HCT116 (cell line): ENCODE measurements around the gene IGDCC3. TPM values are rescaled to one million over a fixed set of nuclear protein-coding genes. Genes with fewer than 3 reads are reported as not detected.

Source experiments
- ATAC-seq: fragments of 200-7000 bp; cut with Tn5 transposase; 2 replicates; pipeline ENCODE4 v1.9.1; 2020; ENCODE audit warnings: mild to moderate bottlenecking, moderate library complexity
- BruUV-seq: library from RNA; stranded (reverse); fragments of 400-500 nt; replicated peaks from 2 replicates; lab custom pipeline; 2021; lab: Mats Ljungman, UMichigan
- CTCF ChIA-PET: fragments of 300-600 bp; sonication (Branson Sonifier 250); formaldehyde crosslinking; loops from one replicate; lab custom pipeline; 2021; ENCODE audit warnings: antibody characterized with exemption; lab: Charles Lee
- POLR2A ChIA-PET: fragments of 300-600, 350-600 bp; sonication (Branson Sonifier 250); formaldehyde crosslinking; loops from one replicate; lab custom pipeline; 2021; ENCODE audit warnings: antibody characterized with exemption; lab: Charles Lee
- RAD21 ChIA-PET, 2 experiments: fragments of 300-600 bp; sonication (Branson Sonifier 250); formaldehyde crosslinking; loops; one replicate each; lab custom pipeline; 2023; ENCODE audit warnings: low total read pairs in 2 of 2; ENCODE audit not compliant: uncharacterized antibody in 2 of 2, unreplicated experiment in 2 of 2, low non-redundant PET in 1 of 2; lab: Charles Lee
- DNase-seq: peaks from one replicate; pipeline ENCODE4 v3.0.0-alpha.2; 2010; ENCODE audit warnings: low read depth, low spot score
- H2AFZ ChIP-seq: fragments of 200-600 bp; shearing (Covaris generic), sonication (generic); 2 replicates; pipeline ENCODE4 v1.6.1; 2017; ENCODE audit warnings: low read depth, mixed run types, mixed read lengths, antibody characterized with exemption, low read length; ENCODE audit not compliant: poor library complexity, severe bottlenecking
- H3K27ac ChIP-seq: 2 replicates; pipeline ENCODE4 v1.5.1; 2012; ENCODE audit warnings: low read depth, low read length
- H3K27me3 ChIP-seq: fragments of 200-600 bp; sonication (generic); 2 replicates; pipeline ENCODE4 v1.6.1; 2016; ENCODE audit warnings: mixed run types, low read length, mixed read lengths; ENCODE audit not compliant: insufficient read depth
- H3K36me3 ChIP-seq, 2 experiments: fragments of 200-500 bp in 1 of 2; fragments of 200-600 bp in 1 of 2; sonication (Bioruptor generic) in 1 of 2; sonication (generic) in 1 of 2; 2 replicates each; pipeline versions ENCODE4 v1.5.1 to v1.6.1; 2014 to 2016; ENCODE audit warnings: low read length in 2 of 2, inconsistent platforms in 1 of 2, mixed read lengths in 1 of 2, mixed run types in 1 of 2; ENCODE audit not compliant: insufficient read depth in 2 of 2, control insufficient read depth in 1 of 2
- H3K4me1 ChIP-seq, 2 experiments: fragments of 200-600 bp in 1 of 2; sonication (generic) in 1 of 2; 2 replicates each; pipeline versions ENCODE4 v1.5.1 to v1.6.1; 2012 to 2017; ENCODE audit warnings: low read length in 2 of 2, inconsistent platforms in 1 of 2, mild to moderate bottlenecking in 1 of 2, mixed read lengths in 1 of 2, mixed run types in 1 of 2, moderate library complexity in 1 of 2; ENCODE audit not compliant: insufficient read depth in 2 of 2, control insufficient read depth in 1 of 2
- H3K4me2 ChIP-seq: fragments of 200-600 bp; sonication (generic); 2 replicates; pipeline ENCODE4 v1.6.1; 2017; ENCODE audit warnings: mixed run types, low read length, mixed read lengths
- H3K4me3 ChIP-seq, 2 experiments: fragments of 200-600 bp in 1 of 2; sonication (generic) in 1 of 2; replicated peaks in 1 of 2; 2 replicates each; pipeline ENCODE4 v1.5.1; 2011 to 2016; ENCODE audit warnings: low read length in 2 of 2, control low read depth in 1 of 2, low read depth in 1 of 2, mild to moderate bottlenecking in 1 of 2, mixed read lengths in 1 of 2, mixed run types in 1 of 2
- H3K79me2 ChIP-seq: fragments of 200-600 bp; sonication (generic); 2 replicates; pipeline ENCODE4 v1.6.1; 2017; ENCODE audit warnings: mild to moderate bottlenecking, mixed run types, low read length, moderate library complexity, mixed read lengths; ENCODE audit not compliant: insufficient read depth
- H3K9ac ChIP-seq: fragments of 200-600 bp; sonication (generic); 2 replicates; pipeline ENCODE4 v1.6.1; 2016; ENCODE audit warnings: low read length, mixed read lengths
- H3K9me2 ChIP-seq: fragments of 200-600 bp; sonication (generic), shearing (Covaris generic); 2 replicates; pipeline ENCODE4 v1.6.1; 2017; ENCODE audit warnings: mixed run types, mild to moderate bottlenecking, moderate library complexity; ENCODE audit not compliant: insufficient read depth
- H3K9me3 ChIP-seq, 2 experiments: fragments of 200-500 bp in 1 of 2; fragments of 200-600 bp in 1 of 2; sonication (Bioruptor generic) in 1 of 2; sonication (generic) in 1 of 2; 2 replicates each; pipeline ENCODE4 v1.6.1; 2014 to 2017; ENCODE audit warnings: low read length in 2 of 2, mixed read lengths in 2 of 2, inconsistent platforms in 1 of 2, low read depth in 1 of 2, mild to moderate bottlenecking in 1 of 2, mixed run types in 1 of 2, moderate library complexity in 1 of 2; ENCODE audit not compliant: control insufficient read depth in 1 of 2, insufficient read depth in 1 of 2
- H4K20me1 ChIP-seq: fragments of 200-600 bp; sonication (generic), shearing (Covaris generic); 2 replicates; pipeline ENCODE4 v1.6.1; 2017; ENCODE audit warnings: mixed run types, mild to moderate bottlenecking, moderate library complexity; ENCODE audit not compliant: insufficient read depth
- EGR1 ChIP-seq: IDR thresholded peaks from 2 replicates; pipeline ENCODE4 v1.6.1; 2012; ENCODE audit warnings: low read depth
- EZH2 ChIP-seq: fragments of 200-600 bp; sonication (generic); IDR thresholded peaks from 2 replicates; pipeline ENCODE4 v1.6.1; 2017; ENCODE audit warnings: antibody characterized with exemption, mixed run types
- FOSL1 ChIP-seq: IDR thresholded peaks from 2 replicates; pipeline ENCODE4 v1.6.1; 2012; ENCODE audit warnings: low read depth
- POLR2AphosphoS5 ChIP-seq: IDR thresholded peaks from 2 replicates; pipeline ENCODE4 v1.6.1; 2011; ENCODE audit warnings: mild to moderate bottlenecking, low read depth, low read length, moderate library complexity
- SP1 ChIP-seq: IDR thresholded peaks from 2 replicates; pipeline ENCODE4 v1.6.1; 2012; ENCODE audit warnings: low read depth
- ZFX ChIP-seq: fragments of 450-650 bp; IDR thresholded peaks from 2 replicates; pipeline ENCODE4 v1.6.1; 2017
- ZNF274 ChIP-seq: fragments of 200-500 bp; sonication (Bioruptor generic); IDR thresholded peaks from 2 replicates; pipeline ENCODE4 v1.6.1; 2014; ENCODE audit warnings: mild to moderate bottlenecking, low read depth, low read length, inconsistent platforms
- intact Hi-C: fragments of 100-400 bp; cut with micrococcal nuclease; formaldehyde crosslinking; loops from 2 replicates; pipeline ENCODE4 v1.10.0; 2022
- total RNA-seq: library from RNA; stranded (reverse); gene quantifications from one replicate; pipeline ENCODE4 v1.2.1, GENCODE V29; 2021; ENCODE audit not compliant: unreplicated experiment
- TF ChIP-seq, protein P1 (sequence below): IDR thresholded peaks from 2 replicates; pipeline ENCODE4 v1.6.1; 2011; ENCODE audit warnings: mild to moderate bottlenecking, low read length, moderate library complexity; ENCODE audit not compliant: insufficient replicate concordance; ENCODE audit errors: extremely low read depth
- TF ChIP-seq, protein P2 (sequence below): IDR thresholded peaks from 2 replicates; pipeline ENCODE4 v1.6.1; 2012; ENCODE audit warnings: low read depth

IGDCC3 gene
- total RNA-seq, 1 experiment from 2014 or later: 0.44 TPM

- TF ChIP-seq, protein P1, sequence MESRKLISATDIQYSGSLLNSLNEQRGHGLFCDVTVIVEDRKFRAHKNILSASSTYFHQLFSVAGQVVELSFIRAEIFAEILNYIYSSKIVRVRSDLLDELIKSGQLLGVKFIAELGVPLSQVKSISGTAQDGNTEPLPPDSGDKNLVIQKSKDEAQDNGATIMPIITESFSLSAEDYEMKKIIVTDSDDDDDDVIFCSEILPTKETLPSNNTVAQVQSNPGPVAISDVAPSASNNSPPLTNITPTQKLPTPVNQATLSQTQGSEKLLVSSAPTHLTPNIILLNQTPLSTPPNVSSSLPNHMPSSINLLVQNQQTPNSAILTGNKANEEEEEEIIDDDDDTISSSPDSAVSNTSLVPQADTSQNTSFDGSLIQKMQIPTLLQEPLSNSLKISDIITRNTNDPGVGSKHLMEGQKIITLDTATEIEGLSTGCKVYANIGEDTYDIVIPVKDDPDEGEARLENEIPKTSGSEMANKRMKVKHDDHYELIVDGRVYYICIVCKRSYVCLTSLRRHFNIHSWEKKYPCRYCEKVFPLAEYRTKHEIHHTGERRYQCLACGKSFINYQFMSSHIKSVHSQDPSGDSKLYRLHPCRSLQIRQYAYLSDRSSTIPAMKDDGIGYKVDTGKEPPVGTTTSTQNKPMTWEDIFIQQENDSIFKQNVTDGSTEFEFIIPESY: no peak
- TF ChIP-seq EGR1: no peak
- TF ChIP-seq FOSL1: no peak
- TF ChIP-seq, all 23 proteins: peak for 0
These were observed 1.8 kb downstream of the IGDCC3 start (continued) for GRCh38 chr15:65375871-65376607.

- Histone ChIP-seq H3K27me3 (peaks cover 5% of the 10 kb centered on the region; the same call in 1 of the 2 replicates), H3K79me2 (no peaks in the 10 kb centered on the region), H3K9me3 (no peaks in the 10 kb centered on the region), H3K27ac (no peak overlapping the region), H3K9ac (no peak overlapping the region), H3K4me3 (no peak overlapping the region), H3K4me1 (peaks cover 0 to 5% of the 10 kb centered on the region in 2 experiments; a peak in 1 of 4 replicates), H2AFZ (no peak overlapping the region), H3K36me3 (no peaks in the 10 kb centered on the region)
- DNase-seq (no peak), ATAC-seq (no peak)
- intact Hi-C loops: no loop called here
- RAD21 ChIA-PET: no interaction called here
- CTCF ChIA-PET: interaction anchor here (1.5 kb wide), 1 partner anchor 10 kb away, joined by 5 read pairs; no protein-coding TSS in a partner anchor
- POLR2A ChIA-PET: no interaction called here
- TF ChIP-seq SP1: no peak
- TF ChIP-seq ZNF274: no peak
- TF ChIP-seq ZFX: no peak
- TF ChIP-seq POLR2AphosphoS5: no peak
- no peak for TF ChIP-seq FOSL1
- TF ChIP-seq, protein P2, sequence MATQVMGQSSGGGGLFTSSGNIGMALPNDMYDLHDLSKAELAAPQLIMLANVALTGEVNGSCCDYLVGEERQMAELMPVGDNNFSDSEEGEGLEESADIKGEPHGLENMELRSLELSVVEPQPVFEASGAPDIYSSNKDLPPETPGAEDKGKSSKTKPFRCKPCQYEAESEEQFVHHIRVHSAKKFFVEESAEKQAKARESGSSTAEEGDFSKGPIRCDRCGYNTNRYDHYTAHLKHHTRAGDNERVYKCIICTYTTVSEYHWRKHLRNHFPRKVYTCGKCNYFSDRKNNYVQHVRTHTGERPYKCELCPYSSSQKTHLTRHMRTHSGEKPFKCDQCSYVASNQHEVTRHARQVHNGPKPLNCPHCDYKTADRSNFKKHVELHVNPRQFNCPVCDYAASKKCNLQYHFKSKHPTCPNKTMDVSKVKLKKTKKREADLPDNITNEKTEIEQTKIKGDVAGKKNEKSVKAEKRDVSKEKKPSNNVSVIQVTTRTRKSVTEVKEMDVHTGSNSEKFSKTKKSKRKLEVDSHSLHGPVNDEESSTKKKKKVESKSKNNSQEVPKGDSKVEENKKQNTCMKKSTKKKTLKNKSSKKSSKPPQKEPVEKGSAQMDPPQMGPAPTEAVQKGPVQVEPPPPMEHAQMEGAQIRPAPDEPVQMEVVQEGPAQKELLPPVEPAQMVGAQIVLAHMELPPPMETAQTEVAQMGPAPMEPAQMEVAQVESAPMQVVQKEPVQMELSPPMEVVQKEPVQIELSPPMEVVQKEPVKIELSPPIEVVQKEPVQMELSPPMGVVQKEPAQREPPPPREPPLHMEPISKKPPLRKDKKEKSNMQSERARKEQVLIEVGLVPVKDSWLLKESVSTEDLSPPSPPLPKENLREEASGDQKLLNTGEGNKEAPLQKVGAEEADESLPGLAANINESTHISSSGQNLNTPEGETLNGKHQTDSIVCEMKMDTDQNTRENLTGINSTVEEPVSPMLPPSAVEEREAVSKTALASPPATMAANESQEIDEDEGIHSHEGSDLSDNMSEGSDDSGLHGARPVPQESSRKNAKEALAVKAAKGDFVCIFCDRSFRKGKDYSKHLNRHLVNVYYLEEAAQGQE: no peak
- TF ChIP-seq, protein P1: no peak
- TF ChIP-seq EZH2: no peak
- TF ChIP-seq, all 23 proteins: peak for 0
- BruUV-seq: no TSS peak
- Histone ChIP-seq H3K4me2 (no peak overlapping the region), H3K9me2 (no peaks in the 10 kb centered on the region), H4K20me1 (no peaks in the 10 kb centered on the region)
These were observed 2.9 kb downstream of the IGDCC3 start for GRCh38 chr15:65374821-65375401.
